ENCODE data around the gene DCHS2.

DNA sequence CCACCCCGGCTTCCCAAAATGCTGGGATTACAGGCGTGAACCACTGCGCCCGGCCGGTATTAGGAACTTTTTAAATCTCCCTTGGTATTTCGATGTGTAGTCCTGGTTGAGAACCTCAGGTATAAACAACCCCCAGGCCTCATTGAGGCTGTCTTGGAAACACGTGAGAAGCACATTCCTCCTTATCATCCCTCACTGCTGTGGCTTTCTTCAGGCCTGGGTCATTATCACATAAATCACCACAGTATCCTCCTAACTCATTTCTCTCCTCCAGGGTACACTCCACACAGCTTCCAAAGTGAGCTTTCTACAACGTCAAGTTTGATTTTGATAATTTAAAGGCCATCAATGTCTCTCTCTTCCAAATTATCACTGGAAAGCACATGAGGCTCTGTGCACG, 198.2 kb downstream of the DCHS2 start:
- no peak for TF ChIP-seq POLR2AphosphoS5 (IDR thresholded peaks at IDR 0.05; ENCODE audit: low read depth, low read length)
- TF ChIP-seq POLR2A (IDR thresholded peaks at IDR 0.05; ENCODE audit: low read depth, low read length): no peak

Data from GM12891 (cell line).